ENCODE data around the gene ZNF516. TPM values are rescaled to one million over a fixed set of nuclear protein-coding genes. Genes with fewer than 3 reads are reported as not detected.

The ZNF516 gene
- total RNA-seq, 1 experiment from 2014 or later: 22.6 TPM

- Histone ChIP-seq H3T11ph (ENCODE audit: low read length) (no peak overlapping the region), H3K79me2 (ENCODE audit: insufficient read depth, low read length) (no peaks in the 10 kb centered on the region), H3K18ac (ENCODE audit: insufficient read length, low read depth, low read length) (no peak overlapping the region), H3K4me2 (ENCODE audit: insufficient read depth, insufficient read length, low read length) (no peak overlapping the region), H4K20me1 (ENCODE audit: control insufficient read depth, insufficient read depth, insufficient read length) (no peaks in the 10 kb centered on the region), H2AK5ac (ENCODE audit: insufficient read length, low read length) (no peak overlapping the region), H4K5ac (ENCODE audit: insufficient read length, low read depth, low read length) (no peak overlapping the region), H3K4ac (ENCODE audit: low read depth, low read length) (no peak overlapping the region), H3K79me1 (ENCODE audit: insufficient read depth, low read depth, low read length, poor library complexity, severe bottlenecking) (peaks cover 4% of the 10 kb centered on the region), H3K27me3 (ENCODE audit: insufficient read depth, low read length) (no peaks in the 10 kb centered on the region), H2AFZ (ENCODE audit: low read length) (no peak overlapping the region), H3K56ac (ENCODE audit: insufficient read length, low read depth, low read length) (no peak overlapping the region), H2BK12ac (ENCODE audit: insufficient read length, low read depth, low read length) (no peak overlapping the region), H2BK5ac (ENCODE audit: insufficient read length, low read length) (no peak overlapping the region), H3K27ac (ENCODE audit: insufficient read length, low read depth, low read length) (no peak overlapping the region), H3K14ac (ENCODE audit: insufficient read depth, low read length) (no peak overlapping the region; the same call in 1 of the 2 replicates), H3K23me2 (ENCODE audit: insufficient read length, low read depth, low read length, poor library complexity, severe bottlenecking) (no peaks in the 10 kb centered on the region), H2BK20ac (ENCODE audit: low read depth, low read length, poor library complexity, severe bottlenecking) (no peak overlapping the region), H4K91ac (ENCODE audit: insufficient read length, low read depth, low read length) (no peak overlapping the region), H2BK120ac (ENCODE audit: low read depth, low read length, poor library complexity, severe bottlenecking) (no peak overlapping the region), H3K4me1 (ENCODE audit: insufficient read depth, low read length) (no peaks in the 10 kb centered on the region), H3K9me3 (ENCODE audit: control insufficient read depth, low read depth, low read length) (no peaks in the 10 kb centered on the region), H2BK15ac (ENCODE audit: low read depth, low read length) (no peak overlapping the region), H3K9ac (ENCODE audit: extremely low read depth, insufficient read length, low read length) (no peak overlapping the region), H3K23ac (ENCODE audit: insufficient read length, low read depth, low read length) (no peak overlapping the region), H4K8ac (replicated peaks; ENCODE audit: insufficient read length, low read depth, low read length) (no peak overlapping the region)
- TF ChIP-seq CTCF (conservative IDR thresholded peaks at IDR 0.05): no peak
- Mint-ChIP-seq H3K4me1 (peaks cover 14 to 19% of the 10 kb centered on the region in 2 experiments), H3K4me3 (no peak overlapping the region), H3K9me3 (peaks cover 5 to 6% of the 10 kb centered on the region in 2 experiments; a peak in 3 of 5 replicates), H3K27ac (no peak overlapping the region; a peak in 1 of 7 replicates), H3K36me3 (ENCODE audit: insufficient read depth in 1 of 3, low read depth in 3 of 3) (peaks cover 8 to 15% (median 14%) of the 10 kb centered on the region in 3 experiments), H3K27me3 (ENCODE audit: low read depth) (no peaks in the 10 kb centered on the region)
- no peak for DNase-seq
- no CpG with 5 or more reads among the region's 13 CpGs for WGBS (ENCODE audit: extremely low coverage, insufficient read length, low lambda C conversion rate)
Measured at GRCh38 chr18:76383636-76384035, 111.4 kb downstream of the ZNF516 start.

All from H9 (cell line).